22Rv1 (cell line): ENCODE measurements around the gene SULT1C3.

Experiments used
- H3K27ac ChIP-seq: fragments of 450-650 bp; 2 replicates; pipeline ENCODE4 v1.5.1; 2017
- ZFX ChIP-seq: fragments of 450-650 bp; IDR thresholded peaks from 2 replicates; pipeline ENCODE4 v1.6.1; 2017; ENCODE audit warnings: antibody characterized with exemption, borderline replicate concordance
- TF ChIP-seq, protein P1 (sequence below): fragments of 450-650 bp; IDR thresholded peaks from 2 replicates; pipeline ENCODE4 v1.5.1; 2017; ENCODE audit warnings: mild to moderate bottlenecking

Gene SULT1C3

DNA sequence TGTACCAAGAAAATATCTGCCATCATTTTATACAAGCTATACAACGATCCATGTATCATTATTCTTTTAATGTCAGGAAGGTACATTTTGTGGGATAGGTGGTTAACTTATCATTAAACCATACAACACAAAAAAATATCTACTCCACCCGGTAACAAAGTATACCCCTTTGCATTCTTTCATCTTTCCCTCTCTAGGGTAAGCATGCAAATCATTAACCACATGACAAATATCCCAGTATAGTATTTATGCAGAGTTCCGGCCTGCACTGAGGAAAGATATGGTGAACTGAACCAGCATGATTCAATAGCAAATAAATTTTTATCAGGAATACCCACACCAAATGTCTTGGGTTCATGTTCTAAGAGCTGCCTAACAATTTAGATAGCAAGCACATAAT, 26.4 kb downstream of the SULT1C3 start:
- TF ChIP-seq, protein P1, sequence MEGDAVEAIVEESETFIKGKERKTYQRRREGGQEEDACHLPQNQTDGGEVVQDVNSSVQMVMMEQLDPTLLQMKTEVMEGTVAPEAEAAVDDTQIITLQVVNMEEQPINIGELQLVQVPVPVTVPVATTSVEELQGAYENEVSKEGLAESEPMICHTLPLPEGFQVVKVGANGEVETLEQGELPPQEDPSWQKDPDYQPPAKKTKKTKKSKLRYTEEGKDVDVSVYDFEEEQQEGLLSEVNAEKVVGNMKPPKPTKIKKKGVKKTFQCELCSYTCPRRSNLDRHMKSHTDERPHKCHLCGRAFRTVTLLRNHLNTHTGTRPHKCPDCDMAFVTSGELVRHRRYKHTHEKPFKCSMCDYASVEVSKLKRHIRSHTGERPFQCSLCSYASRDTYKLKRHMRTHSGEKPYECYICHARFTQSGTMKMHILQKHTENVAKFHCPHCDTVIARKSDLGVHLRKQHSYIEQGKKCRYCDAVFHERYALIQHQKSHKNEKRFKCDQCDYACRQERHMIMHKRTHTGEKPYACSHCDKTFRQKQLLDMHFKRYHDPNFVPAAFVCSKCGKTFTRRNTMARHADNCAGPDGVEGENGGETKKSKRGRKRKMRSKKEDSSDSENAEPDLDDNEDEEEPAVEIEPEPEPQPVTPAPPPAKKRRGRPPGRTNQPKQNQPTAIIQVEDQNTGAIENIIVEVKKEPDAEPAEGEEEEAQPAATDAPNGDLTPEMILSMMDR, result no peak

DNA sequence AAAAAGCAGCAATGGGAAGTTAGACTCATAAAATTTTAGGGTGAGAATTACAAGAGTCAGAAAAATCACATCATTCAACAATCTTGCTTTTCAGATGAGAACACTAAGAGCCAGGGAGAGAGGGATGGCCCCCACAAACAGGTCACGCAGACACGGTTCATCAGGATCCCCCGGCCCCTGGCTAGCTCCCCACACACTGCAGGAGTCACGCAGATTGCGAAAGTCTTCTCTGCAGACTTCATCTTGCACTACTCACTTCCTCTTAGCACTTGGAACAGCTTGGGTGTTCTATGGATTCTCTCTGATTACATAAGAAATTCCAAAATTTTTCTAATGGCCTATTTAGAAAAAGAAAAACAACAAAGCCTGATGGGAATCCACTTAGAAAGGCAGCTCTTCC, 27.3 kb downstream of the SULT1C3 start:
- TF ChIP-seq ZFX, result no peak
- TF ChIP-seq, protein P1, result no peak
- H3K27ac ChIP-seq, result no peak overlapping the region

More for the DNA sequence above, 26.4 kb downstream of the SULT1C3 start:
- H3K27ac ChIP-seq, result no peak overlapping the region

DNA sequence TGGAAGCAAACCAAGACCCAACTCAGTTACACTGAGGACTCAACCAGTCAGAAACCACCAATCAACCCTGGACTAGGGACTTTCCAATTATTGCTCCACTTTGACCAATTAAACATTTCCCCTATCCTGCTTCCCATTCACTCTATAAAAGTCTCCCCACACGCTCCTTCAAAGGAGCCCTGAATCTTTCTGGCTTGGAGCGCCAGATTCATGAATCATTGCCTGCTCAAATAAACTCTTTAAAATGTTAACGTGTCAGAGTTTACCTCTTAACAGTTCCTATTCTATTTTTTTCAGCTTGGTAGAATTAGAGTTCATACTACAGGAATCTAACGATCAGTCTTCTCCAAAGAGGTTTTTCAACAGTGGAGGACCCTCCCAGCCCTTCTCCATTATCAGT, 28.2 kb downstream of the SULT1C3 start:
- TF ChIP-seq ZFX, result no peak
- TF ChIP-seq, protein P1, result no peak
- no peak overlapping the region for H3K27ac ChIP-seq

- no peak for TF ChIP-seq ZFX
- TF ChIP-seq, protein P1, result no peak
- H3K27ac ChIP-seq, result no peak overlapping the region
Measured at GRCh38 chr2:108270346-108270745, 30.6 kb downstream of the SULT1C3 start.

GRCh38 chr2:108270768-108271506, 31.2 kb downstream of the SULT1C3 start:
- TF ChIP-seq, protein P1, result no peak
- no peak for TF ChIP-seq ZFX
- H3K27ac ChIP-seq, result no peak overlapping the region

DNA sequence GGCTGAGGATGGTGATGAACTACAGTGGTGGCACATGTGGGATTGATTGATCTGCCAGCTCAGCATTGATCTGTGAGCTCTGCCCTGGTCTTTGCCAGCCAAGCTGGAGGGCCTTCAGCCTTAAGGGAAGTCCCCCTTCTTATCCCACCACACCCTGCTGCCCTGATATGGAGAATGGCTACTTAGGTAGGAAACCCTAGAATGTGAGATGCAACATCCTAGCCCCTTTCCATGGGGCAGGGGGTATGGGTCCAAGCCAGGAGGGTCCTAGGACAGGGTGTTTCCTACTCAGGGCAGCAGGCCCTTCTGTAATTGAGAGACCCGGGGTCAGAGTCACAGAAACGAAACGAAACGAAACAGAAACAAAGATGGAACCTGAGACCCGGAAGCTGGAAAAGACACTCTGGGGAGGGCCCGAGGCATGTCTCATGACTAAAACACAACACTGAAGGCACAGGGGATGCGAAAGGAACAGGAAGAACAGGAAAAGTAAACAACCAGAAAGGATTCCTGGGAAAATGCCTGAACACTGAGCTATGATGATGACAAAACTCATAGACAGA, 32.0 kb downstream of the SULT1C3 start:
- TF ChIP-seq, protein P1, result no peak
- TF ChIP-seq ZFX, result no peak

DNA sequence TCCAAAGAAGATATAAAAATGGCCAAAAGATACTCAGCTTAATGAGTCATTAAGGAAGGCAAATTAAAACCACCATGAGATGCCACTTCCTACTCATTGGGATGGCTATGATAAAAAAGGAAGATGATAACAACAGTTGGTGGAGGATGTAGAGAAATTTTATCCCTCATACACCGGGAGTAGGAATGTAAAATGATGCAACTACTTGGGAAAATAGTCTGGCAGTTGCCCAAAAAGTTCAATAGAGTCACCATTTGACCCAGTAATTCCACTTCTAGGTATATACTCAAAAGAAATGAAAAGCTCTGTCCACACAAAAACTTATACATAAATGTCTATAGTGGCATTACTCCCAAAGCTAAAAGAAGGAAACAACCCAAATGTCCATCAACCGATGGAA, 38.9 kb downstream of the SULT1C3 start:
- H3K27ac ChIP-seq, result no peak overlapping the region
- no peak for TF ChIP-seq ZFX

More for the DNA sequence above, 32.0 kb downstream of the SULT1C3 start:
- H3K27ac ChIP-seq, result 0 out of 2 replicates have a peak overlapping the region, but pooled peaks have one; percentile 18
